Esophagus squamous epithelium (tissue), 4 donors: ENCODE measurements around the gene SSC4D.

Experiments
- CTCF ChIP-seq, 6 experiments: fragments of 450-650 bp in 4 of 6; fragments of 200-600 bp in 2 of 6; sonication (generic) in 2 of 6; IDR thresholded peaks; one replicate each; pipeline ENCODE4 v1.5.1; 2016 to 2019; ENCODE audit warnings: antibody characterized with exemption in 6 of 6, mild to moderate bottlenecking in 4 of 6, moderate library complexity in 4 of 6
- POLR2A ChIP-seq, 4 donors: fragments of 450-650 bp; IDR thresholded peaks; one replicate each; pipeline ENCODE4 v1.6.1; 2017; ENCODE audit warnings: antibody characterized with exemption in 4 of 4, mild to moderate bottlenecking in 4 of 4, moderate library complexity in 3 of 4

- TF ChIP-seq POLR2A (IDR thresholded peaks at IDR 0.05) (no peak), CTCF (IDR thresholded peaks at IDR 0.05) (no peak)
Measured at GRCh38 chr7:76427635-76428034, 18.1 kb upstream of the SSC4D start.
